Lung (tissue), 12 donors: Measurements from ENCODE around the gene SLFN11. TPM values are rescaled to one million over a fixed set of nuclear protein-coding genes. Genes with fewer than 3 reads are reported as not detected.

ENCODE experiments used
- ATAC-seq: fragments of 200-7000 bp; cut with Tn5 transposase; one replicate; pipeline ENCODE4 v1.9.1; 2020; ENCODE audit warnings: moderate number of reproducible peaks; ENCODE audit not compliant: insufficient read depth, low FRiP score
- DNase-seq, 3 donors: peaks; one replicate each; pipeline ENCODE4 v3.0.0-alpha.2; 2013 to 2017
- H3K27ac ChIP-seq, 2 donors: one replicate each; pipeline ENCODE4 v1.5.1; 2013; ENCODE audit warnings: mild to moderate bottlenecking in 2 of 2, moderate library complexity in 2 of 2, control low read depth in 1 of 2, inconsistent platforms in 1 of 2, low read depth in 1 of 2, low read length in 1 of 2
- H3K27me3 ChIP-seq, 3 donors: one replicate each; pipeline ENCODE4 v1.5.1; 2013; ENCODE audit warnings: low read length in 2 of 3; ENCODE audit not compliant: control insufficient read depth in 3 of 3, insufficient read depth in 3 of 3
- H3K36me3 ChIP-seq, 4 donors: one replicate each; pipeline ENCODE4 v1.5.1; 2013; ENCODE audit warnings: low read length in 4 of 4, mild to moderate bottlenecking in 1 of 4, moderate library complexity in 1 of 4; ENCODE audit not compliant: control insufficient read depth in 4 of 4, insufficient read depth in 4 of 4
- H3K4me1 ChIP-seq, 5 donors: one replicate each; pipeline ENCODE4 v1.5.1; 2013; ENCODE audit warnings: low read length in 5 of 5, mild to moderate bottlenecking in 2 of 5, moderate library complexity in 1 of 5; ENCODE audit not compliant: control insufficient read depth in 5 of 5, insufficient read depth in 5 of 5
- H3K4me3 ChIP-seq: one replicate; pipeline ENCODE4 v1.5.1; 2013; ENCODE audit warnings: mild to moderate bottlenecking, control low read depth, moderate library complexity
- H3K9ac ChIP-seq, 2 donors: one replicate each; pipeline ENCODE4 v1.5.1; 2013; ENCODE audit warnings: low read length in 2 of 2, control low read depth in 1 of 2; ENCODE audit not compliant: insufficient read depth in 1 of 2
- H3K9me3 ChIP-seq, 4 donors: one replicate each; pipeline ENCODE4 v1.5.1; 2013; ENCODE audit warnings: low read length in 3 of 4, mild to moderate bottlenecking in 1 of 4, moderate library complexity in 1 of 4; ENCODE audit not compliant: control insufficient read depth in 4 of 4, insufficient read depth in 3 of 4
- WGBS, 2 donors: extraction: QIAGEN DNeasy Blood & Tissue Kit; methylation state at CpG; one replicate each; pipeline ENCODE4 v1.1.7; 2013; 5-methylcytosine and 5-hydroxymethylcytosine counted together
- polyA plus RNA-seq, 2 donors: library from polyadenylated mRNA; stranded (reverse); fragments of 200-250 nt; gene quantifications; one replicate each; pipeline ENCODE4 v1.2.1, GENCODE V29; 2013
- total RNA-seq, 2 donors: library from RNA; depleted of rRNA in 1 of 2; stranded (reverse); fragments of >200 nt in 1 of 2; gene quantifications; one replicate each; pipeline ENCODE4 v1.2.1, GENCODE V29; 2014 to 2021
- TF ChIP-seq, protein P1 (sequence below): IDR thresholded peaks from 2 replicates; pipeline ENCODE4 v1.5.1; 2012; ENCODE audit warnings: mild to moderate bottlenecking; ENCODE audit errors: control extremely low read depth, extremely low read depth
- donor health status: control.
- donor health status: control.
- donor health status: Bipolar disorder and iron deficiency.
- donor health status: healthy.
- donor health status: DM: yes; HTN: yes; CAD: no.

SLFN11 gene
- total and polyA plus RNA-seq, 4 donors: 12.1 to 66.0 (median 17.9) TPM

DNA sequence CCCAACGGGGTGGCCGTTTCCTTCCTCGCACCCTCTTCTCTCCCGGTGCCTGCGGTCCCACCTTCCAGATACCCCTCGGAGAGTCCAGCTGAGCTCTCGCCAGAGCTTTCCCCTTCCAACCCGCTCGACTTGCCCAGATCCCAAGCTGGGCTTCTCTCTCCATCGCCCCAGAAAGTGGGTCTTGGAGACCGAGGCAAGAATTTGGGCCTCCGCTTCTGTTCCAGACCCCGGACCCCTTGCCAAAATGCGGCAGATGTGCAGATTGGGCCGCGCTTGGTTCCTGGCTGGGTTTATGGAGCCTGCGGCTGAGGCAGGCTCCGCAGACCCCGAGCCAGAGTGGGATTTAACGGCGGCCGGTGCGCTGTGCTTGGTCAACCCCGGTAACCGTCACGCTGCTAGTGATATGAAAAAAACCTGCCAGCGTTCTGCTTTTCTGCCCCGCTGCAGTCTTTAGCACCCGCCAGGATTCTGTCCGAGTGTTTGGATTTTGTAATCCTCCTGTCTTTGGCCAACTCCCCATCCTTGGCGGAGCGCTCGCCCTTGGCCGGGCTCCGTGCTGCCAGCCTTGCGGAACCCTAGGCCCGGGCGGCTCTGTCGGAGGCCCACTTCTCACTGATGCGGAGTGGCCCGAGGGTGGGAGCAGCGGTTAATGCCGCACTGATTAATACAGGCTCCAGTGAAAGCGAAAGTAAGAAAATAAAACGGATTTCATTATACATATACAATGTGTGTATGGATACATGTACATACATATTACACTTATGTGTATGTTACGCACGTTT lies 754 bp upstream of the SLFN11 start:
- peak overlapping the region; percentile 42 for H3K4me3 ChIP-seq
- peaks cover 0 to 8% (median 0%) of the 10 kb centered on the region in 5 donors for H3K4me1 ChIP-seq
- 0 to 1% methylated on average over 47 of the region's 47 CpGs for WGBS, 2 donors

DNA sequence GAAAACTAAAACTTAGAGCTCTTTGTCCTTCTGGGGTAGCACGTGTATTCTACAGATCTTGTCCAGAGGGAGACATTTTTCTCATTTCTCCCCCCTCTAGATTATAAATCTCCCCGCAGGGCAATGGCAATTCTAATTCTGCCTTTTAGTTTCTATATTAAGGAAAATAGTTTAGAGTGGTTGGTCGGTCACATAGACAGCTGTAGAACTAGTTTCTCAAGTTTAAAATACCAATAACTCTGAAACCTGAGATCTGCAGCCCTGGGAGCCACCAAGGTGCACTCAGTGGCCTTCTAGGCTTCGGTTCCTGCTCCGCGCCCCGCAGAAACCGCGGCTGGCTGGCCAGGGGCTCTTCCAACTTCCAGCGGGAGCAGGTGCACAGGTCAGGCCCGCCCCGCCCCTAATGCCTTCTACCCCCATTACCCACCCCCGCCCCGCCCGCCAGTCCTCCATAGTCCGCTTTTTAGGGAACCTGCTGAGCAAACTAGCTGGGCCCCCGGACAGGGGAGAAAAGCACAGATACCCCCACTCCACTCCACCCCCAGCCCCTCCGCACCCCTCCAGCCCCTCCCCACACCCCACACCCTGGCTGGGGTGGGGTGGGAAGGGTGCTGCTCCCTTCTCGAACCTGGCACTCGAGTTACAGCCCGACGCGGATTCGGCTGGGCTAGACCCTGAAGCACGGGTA lies 431 bp downstream of the SLFN11 start:
- TF ChIP-seq, protein P1, sequence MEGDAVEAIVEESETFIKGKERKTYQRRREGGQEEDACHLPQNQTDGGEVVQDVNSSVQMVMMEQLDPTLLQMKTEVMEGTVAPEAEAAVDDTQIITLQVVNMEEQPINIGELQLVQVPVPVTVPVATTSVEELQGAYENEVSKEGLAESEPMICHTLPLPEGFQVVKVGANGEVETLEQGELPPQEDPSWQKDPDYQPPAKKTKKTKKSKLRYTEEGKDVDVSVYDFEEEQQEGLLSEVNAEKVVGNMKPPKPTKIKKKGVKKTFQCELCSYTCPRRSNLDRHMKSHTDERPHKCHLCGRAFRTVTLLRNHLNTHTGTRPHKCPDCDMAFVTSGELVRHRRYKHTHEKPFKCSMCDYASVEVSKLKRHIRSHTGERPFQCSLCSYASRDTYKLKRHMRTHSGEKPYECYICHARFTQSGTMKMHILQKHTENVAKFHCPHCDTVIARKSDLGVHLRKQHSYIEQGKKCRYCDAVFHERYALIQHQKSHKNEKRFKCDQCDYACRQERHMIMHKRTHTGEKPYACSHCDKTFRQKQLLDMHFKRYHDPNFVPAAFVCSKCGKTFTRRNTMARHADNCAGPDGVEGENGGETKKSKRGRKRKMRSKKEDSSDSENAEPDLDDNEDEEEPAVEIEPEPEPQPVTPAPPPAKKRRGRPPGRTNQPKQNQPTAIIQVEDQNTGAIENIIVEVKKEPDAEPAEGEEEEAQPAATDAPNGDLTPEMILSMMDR: no peak
- Histone ChIP-seq H3K27ac (peak overlapping the region; percentile 36 to 93), H3K4me1 (peaks cover 0 to 8% (median 0%) of the 10 kb centered on the region in 5 donors), H3K9ac (peak overlapping the region in 1 of 2 donors; percentile 76), H3K4me3 (peak overlapping the region; percentile 85), H3K9me3 (no peaks in the 10 kb centered on the region), H3K36me3 (no peaks in the 10 kb centered on the region), H3K27me3 (peaks cover 0 to 69% (median 43%) of the 10 kb centered on the region in 3 donors)
- peak; percentile 33 for ATAC-seq
- peak in 1 of 3 donors; percentile 17 for DNase-seq
- 1 to 2% methylated on average over 19 to 25 of the region's 25 CpGs for WGBS, 2 donors

More for the DNA sequence above, 754 bp upstream of the SLFN11 start:
- peak; percentile 28 for ATAC-seq
- Histone ChIP-seq H3K27ac (peak overlapping the region; percentile 70 to 93), H3K36me3 (no peaks in the 10 kb centered on the region), H3K27me3 (peaks cover 0 to 67% (median 43%) of the 10 kb centered on the region in 3 donors), H3K9me3 (no peaks in the 10 kb centered on the region), H3K9ac (peak overlapping the region; percentile 6 to 76)
- DNase-seq: peak; percentile 57 to 70 (median 64)
- TF ChIP-seq, protein P1: no peak

DNA sequence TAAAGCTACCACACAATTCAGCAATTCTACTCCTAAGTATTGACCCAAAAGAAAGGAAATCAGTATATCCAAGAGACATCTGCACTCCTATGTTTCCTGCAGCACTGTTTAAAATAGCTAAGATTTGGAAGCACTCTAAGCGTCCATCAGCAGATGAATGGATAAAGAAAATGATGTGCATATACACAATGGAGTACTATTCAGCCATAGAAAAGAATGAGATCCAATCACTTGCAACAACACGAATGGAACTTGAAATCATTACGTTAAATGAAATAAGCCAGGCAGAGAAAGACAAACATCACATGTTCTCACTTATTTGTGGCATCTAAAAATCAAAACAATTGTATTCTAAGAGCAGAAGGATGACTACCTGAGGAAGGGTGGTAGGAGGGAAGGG lies 1.5 kb downstream of the SLFN11 start:
- H3K36me3 ChIP-seq: no peaks in the 10 kb centered on the region
- H3K27ac ChIP-seq: no peak overlapping the region
- no peaks in the 10 kb centered on the region for H3K9me3 ChIP-seq
- 65 to 78% methylated on average over 3 of the region's 3 CpGs for WGBS, 2 donors
- no peak overlapping the region for H3K4me3 ChIP-seq
- DNase-seq (no peak), ATAC-seq (no peak)
- peaks cover 0 to 70% (median 37%) of the 10 kb centered on the region in 3 donors for H3K27me3 ChIP-seq
- H3K9ac ChIP-seq: no peak overlapping the region
- TF ChIP-seq, protein P1: no peak
- peaks cover 0 to 8% (median 0%) of the 10 kb centered on the region in 5 donors for H3K4me1 ChIP-seq
